Colonic mucosa (tissue), 4 donors: Measurements from ENCODE around the gene UPF1. TPM values are rescaled to one million over a fixed set of nuclear protein-coding genes. Genes with fewer than 3 reads are reported as not detected.

Experiments used
- DNase-seq: peaks from one replicate; pipeline ENCODE4 v3.0.0-alpha.2; 2020
- H3K27ac ChIP-seq: fragments of 200-600 bp; one replicate; pipeline ENCODE4 v1.8.0; 2021
- H3K27me3 ChIP-seq: fragments of 200-600 bp; one replicate; pipeline ENCODE4 v1.8.0; 2021
- H3K36me3 ChIP-seq: fragments of 200-600 bp; one replicate; pipeline ENCODE4 v1.8.0; 2021
- H3K4me1 ChIP-seq: fragments of 200-600 bp; one replicate; pipeline ENCODE4 v1.8.0; 2021; ENCODE audit warnings: mild to moderate bottlenecking
- H3K4me3 ChIP-seq: fragments of 200-600 bp; one replicate; pipeline ENCODE4 v1.8.0; 2021
- H3K9ac ChIP-seq, 2 donors: one replicate each; pipeline ENCODE4 v1.7.0; 2013; ENCODE audit warnings: control low read depth in 2 of 2, low read depth in 2 of 2, low read length in 2 of 2
- H3K9me3 ChIP-seq: fragments of 200-600 bp; one replicate; pipeline ENCODE4 v1.8.0; 2021
- intact Hi-C: fragments of 100-400 bp; cut with DNase I; formaldehyde crosslinking; loops from one replicate; pipeline ENCODE4 v1.14.1; 2022
- total RNA-seq, 2 donors: library from RNA; stranded (reverse); fragmentation: NEBNext Ultra II Directional in 1 of 2; extraction: Animal tissue kit (Norgen Biotek cat#: 25700) in 1 of 2; gene quantifications; one replicate each; pipeline ENCODE4 v1.2.1, GENCODE V29; 2021
- TF ChIP-seq, protein P1 (sequence below): fragments of 200-600 bp; IDR thresholded peaks from one replicate; pipeline ENCODE4 v1.8.0; 2022; ENCODE audit warnings: antibody characterized with exemption, mild to moderate bottlenecking
- donor health status: healthy.
- donor health status: DM: no; HTN: no; CAD: no.
- donor health status: DM: no; HTN: no; CAD: no.

Gene UPF1
- total RNA-seq, 2 donors from 2014 or later: 77.5 to 113 TPM

DNA sequence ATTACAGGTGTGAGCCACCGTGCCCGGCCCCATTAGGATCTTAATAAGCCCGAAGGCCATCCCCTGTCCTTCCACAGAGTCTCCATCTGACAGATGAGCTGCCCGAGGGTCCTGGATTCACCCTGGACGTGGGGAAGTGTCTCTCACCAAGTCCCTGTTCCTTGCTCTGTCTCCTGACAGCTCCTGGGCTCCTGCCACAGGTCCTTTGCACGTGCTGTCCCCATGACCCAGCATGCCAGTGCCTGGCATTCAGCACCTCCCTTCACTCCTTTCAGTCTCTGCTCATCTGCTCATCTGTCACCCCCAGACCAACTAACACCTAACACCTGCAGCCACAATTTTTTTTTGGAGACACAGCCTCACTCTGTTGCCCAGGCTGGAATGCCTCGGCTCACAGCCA lies 49.7 kb downstream of the UPF1 start:
- H3K4me3 ChIP-seq: no peak overlapping the region
- H3K36me3 ChIP-seq: no peaks in the 10 kb centered on the region
- H3K9me3 ChIP-seq: no peaks in the 10 kb centered on the region
- H3K4me1 ChIP-seq: no peaks in the 10 kb centered on the region
- no peak for DNase-seq
- H3K27me3 ChIP-seq: no peaks in the 10 kb centered on the region
- intact Hi-C loops: no loop called here
- TF ChIP-seq, protein P1, sequence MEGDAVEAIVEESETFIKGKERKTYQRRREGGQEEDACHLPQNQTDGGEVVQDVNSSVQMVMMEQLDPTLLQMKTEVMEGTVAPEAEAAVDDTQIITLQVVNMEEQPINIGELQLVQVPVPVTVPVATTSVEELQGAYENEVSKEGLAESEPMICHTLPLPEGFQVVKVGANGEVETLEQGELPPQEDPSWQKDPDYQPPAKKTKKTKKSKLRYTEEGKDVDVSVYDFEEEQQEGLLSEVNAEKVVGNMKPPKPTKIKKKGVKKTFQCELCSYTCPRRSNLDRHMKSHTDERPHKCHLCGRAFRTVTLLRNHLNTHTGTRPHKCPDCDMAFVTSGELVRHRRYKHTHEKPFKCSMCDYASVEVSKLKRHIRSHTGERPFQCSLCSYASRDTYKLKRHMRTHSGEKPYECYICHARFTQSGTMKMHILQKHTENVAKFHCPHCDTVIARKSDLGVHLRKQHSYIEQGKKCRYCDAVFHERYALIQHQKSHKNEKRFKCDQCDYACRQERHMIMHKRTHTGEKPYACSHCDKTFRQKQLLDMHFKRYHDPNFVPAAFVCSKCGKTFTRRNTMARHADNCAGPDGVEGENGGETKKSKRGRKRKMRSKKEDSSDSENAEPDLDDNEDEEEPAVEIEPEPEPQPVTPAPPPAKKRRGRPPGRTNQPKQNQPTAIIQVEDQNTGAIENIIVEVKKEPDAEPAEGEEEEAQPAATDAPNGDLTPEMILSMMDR: no peak
- no peak overlapping the region for H3K9ac ChIP-seq
- no peak overlapping the region for H3K27ac ChIP-seq

DNA sequence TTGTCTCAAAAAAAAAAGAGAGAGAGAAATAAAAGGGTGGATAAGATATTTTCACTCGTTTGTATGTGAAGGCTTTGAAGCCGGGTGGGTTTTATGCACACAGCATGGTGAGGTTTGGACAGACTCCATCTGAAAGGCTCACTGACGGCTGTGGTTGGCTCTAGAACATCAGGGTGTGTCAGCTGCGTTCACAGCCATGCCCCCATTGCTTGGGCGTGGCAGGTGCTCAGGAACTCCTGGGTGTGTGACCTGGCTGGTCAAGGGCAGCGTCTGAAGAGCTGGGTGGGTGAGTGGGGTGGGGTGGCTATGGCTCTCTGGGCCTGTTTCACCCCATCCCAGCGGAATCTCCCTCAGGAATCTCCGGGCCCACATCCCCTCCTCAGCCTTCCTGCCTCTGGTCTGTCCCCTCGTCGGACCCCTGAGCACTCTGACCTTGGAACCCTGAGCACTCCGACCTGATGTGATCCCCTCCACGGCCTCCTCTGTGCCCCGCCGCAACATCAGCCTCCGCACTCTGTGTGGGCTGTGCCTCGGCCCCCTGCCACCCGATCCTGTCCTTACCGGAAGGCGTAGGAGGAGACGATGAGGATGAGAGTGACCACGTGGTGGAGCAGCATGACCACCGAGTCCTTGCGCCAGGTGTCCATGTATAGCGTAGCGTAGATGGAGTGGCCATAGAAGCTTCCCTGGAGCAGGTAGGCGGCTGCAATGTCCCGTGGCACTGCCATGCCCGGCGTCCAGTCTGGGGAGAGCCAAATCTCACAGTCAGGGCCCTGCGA lies 52.0 kb downstream of the UPF1 start:
- no peak overlapping the region for H3K4me3 ChIP-seq
- TF ChIP-seq, protein P1: no peak
- no peak overlapping the region for H3K27ac ChIP-seq
- H3K9ac ChIP-seq: no peak overlapping the region
- no peaks in the 10 kb centered on the region for H3K36me3 ChIP-seq
- no peaks in the 10 kb centered on the region for H3K27me3 ChIP-seq
- intact Hi-C loops: no loop called here
- DNase-seq: peak; percentile 47
- H3K4me1 ChIP-seq: no peaks in the 10 kb centered on the region
- no peaks in the 10 kb centered on the region for H3K9me3 ChIP-seq

DNA sequence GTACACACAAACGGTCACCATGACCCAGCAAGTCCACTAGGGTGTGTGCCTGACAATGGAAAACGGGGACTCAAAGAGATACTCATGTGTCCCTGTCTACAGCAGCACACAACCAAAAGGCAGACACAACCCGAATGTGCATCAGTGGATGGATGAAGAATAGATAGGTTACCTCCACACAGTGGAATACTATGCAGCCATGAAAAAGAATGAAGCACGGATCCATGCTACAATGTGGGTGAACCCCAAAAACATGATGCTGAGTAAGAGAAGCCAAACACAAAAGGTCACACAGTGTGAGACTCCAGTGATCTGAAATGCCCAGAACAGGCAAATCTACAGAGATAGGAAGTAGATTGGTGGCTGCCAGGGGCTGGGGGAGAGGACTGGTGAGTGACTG lies 55.2 kb downstream of the UPF1 start:
- TF ChIP-seq, protein P1: no peak
- Histone ChIP-seq H3K4me1 (no peaks in the 10 kb centered on the region), H3K9me3 (no peaks in the 10 kb centered on the region), H3K27me3 (no peaks in the 10 kb centered on the region), H3K36me3 (no peaks in the 10 kb centered on the region), H3K27ac (no peak overlapping the region), H3K9ac (no peak overlapping the region), H3K4me3 (no peak overlapping the region)
- DNase-seq: no peak
- intact Hi-C loops: no loop called here

DNA sequence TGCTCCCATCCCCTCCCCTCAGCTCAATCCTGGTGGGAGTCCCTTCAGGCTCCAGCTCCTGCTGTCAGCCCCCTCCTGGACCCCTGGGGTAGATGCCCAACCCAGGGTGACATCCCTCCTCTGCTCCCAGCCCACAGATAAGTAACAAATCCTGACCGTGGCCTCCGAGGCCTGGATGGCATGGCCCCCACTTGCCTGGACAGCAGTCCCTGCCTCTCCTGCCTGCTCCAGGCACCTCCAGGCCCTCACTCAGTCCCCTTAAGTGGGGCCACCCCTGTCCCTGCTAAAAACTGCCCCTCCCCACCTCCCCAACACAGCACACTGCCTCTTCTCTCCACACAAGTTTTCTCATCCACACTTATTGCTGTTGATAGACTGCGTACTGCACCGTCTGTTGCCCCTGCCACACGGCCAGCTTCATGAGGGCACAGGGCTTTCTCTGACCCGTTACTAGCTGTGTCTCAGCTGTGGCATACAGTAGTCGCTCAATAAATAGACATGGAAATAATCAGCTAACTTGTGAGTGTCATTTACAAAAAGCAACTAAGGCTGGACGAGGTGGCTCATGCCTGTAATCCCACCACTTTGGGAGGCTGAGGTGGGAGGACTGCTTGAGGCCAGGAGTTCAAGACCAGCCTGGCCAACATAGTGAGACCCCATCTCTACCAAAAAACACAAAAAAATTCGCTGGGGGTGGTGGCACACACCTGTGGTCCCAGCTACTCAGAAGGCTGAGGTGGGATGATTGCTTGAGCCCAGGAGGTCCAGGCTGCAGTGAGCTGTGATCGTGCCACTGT lies 58.4 kb downstream of the UPF1 start:
- Histone ChIP-seq H3K27me3 (peaks cover 13% of the 10 kb centered on the region), H3K9me3 (no peaks in the 10 kb centered on the region), H3K4me1 (peaks cover 1% of the 10 kb centered on the region), H3K36me3 (no peaks in the 10 kb centered on the region), H3K4me3 (no peak overlapping the region), H3K27ac (no peak overlapping the region), H3K9ac (no peak overlapping the region)
- TF ChIP-seq, protein P1: no peak
- intact Hi-C loops: no loop called here
- no peak for DNase-seq

DNA sequence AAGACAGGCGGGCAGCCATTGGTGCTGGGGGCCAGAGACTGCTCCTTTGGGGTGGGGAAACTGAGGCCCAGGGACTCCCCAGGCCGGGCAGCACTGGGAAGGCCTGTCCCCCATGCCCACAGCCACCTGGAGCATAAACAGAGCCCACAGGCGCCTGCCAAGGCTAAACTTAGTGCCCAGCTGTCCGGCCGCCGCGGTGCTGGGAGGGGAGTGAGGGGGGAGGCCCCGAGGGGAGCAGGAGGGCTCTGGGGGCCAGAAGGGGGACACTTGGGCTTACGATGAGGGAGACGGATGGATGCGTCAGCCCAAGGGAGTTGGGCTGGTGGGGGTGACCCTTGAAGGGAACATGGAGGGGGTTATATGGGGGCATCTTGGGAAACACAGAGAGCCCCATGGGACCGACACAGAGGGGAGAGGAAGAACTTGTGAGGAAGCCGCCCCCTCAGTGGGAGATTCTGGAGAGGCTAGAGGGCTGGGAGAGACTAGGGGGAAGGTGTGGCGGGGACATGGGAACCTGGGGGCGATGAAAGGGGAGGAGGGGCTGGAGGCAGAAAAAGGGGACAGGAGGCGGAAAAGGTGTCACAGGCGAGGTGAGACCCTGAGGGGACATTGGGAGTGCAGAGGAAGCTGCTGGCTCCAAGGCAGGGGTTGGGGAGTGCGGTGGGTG lies 62.0 kb downstream of the UPF1 start:
- H3K27ac ChIP-seq: no peak overlapping the region
- H3K36me3 ChIP-seq: no peaks in the 10 kb centered on the region
- no peak for DNase-seq
- no peak overlapping the region for H3K4me3 ChIP-seq
- peaks cover 5% of the 10 kb centered on the region for H3K4me1 ChIP-seq
- peaks cover 27% of the 10 kb centered on the region for H3K27me3 ChIP-seq
- TF ChIP-seq, protein P1: no peak
- no peak overlapping the region for H3K9ac ChIP-seq
- no peaks in the 10 kb centered on the region for H3K9me3 ChIP-seq
- intact Hi-C loops: no loop called here
